ENCODE data around the gene TMEM41A.
"Not testable (repeated sequence)": the region's sequence is repeated elsewhere in the genome, so short reads cannot be mapped to it uniquely, and the experiment has no call there.

Gene TMEM41A

GRCh38 chr3:185473290-185473815 lies 25.5 kb downstream of the TMEM41A start:
- TF ChIP-seq CTCF (conservative IDR thresholded peaks at IDR 0.05; ENCODE audit: low read depth, low read length): no peak
- no peak overlapping the region for H3K4me3 ChIP-seq (ENCODE audit: low read depth, low read length)
- DNase-seq (ENCODE audit: low read depth): peak; percentile 41

- DNase-seq (ENCODE audit: low read depth): peak; percentile 29
- no peak overlapping the region for H3K4me3 ChIP-seq (ENCODE audit: low read depth, low read length)
- TF ChIP-seq CTCF (conservative IDR thresholded peaks at IDR 0.05; ENCODE audit: low read depth, low read length): no peak
Measured at GRCh38 chr3:185470323-185470722, 28.5 kb downstream of the TMEM41A start.

GRCh38 chr3:185469542-185469941 lies 29.3 kb downstream of the TMEM41A start:
- no peak overlapping the region for H3K4me3 ChIP-seq (ENCODE audit: low read depth, low read length)
- DNase-seq (ENCODE audit: low read depth): no peak
- TF ChIP-seq CTCF (conservative IDR thresholded peaks at IDR 0.05; ENCODE audit: low read depth, low read length): no peak

DNA sequence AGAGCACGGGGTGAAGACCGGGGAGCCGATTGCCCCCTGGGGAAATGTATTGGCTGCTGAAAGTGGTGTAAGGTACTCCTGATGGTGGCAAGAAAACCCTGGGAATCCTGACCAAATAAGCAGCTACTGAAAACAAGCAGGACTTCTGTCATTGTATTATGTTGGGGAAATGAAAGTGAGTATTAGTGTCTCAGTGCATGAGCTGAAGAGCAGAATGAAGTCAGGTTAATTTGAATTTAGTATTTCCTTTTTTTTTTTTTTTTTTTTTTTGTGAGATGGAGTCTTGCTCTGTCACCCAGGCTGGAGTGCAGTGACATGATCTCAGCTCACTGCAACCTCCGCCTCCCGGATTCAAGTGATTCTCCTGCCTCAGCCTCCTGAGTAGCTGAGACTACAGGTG lies 32.7 kb downstream of the TMEM41A start:
- H3K4me3 ChIP-seq (ENCODE audit: low read depth, low read length); DNase-seq (ENCODE audit: low read depth): not testable (repeated sequence)

DNA sequence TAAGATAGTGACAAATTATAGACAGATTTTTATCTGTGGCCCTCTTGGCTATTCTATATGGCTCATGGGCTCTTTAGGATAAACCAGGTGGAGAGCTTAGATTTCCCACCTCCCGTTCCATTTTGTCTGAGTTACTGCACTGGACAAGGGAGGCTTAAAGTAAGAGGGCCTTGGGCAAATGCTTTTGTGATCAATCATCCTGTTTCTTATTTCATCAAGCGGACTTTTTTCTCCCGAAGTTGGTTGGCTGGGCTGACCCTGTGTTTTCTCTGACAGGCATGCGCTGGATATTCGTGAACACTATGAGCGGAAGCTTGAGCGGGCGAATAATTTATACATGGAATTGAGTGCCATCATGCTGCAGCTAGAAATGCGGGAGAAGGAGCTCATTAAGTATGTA lies 33.4 kb downstream of the TMEM41A start:
- DNase-seq (ENCODE audit: low read depth): no peak
- TF ChIP-seq CTCF (conservative IDR thresholded peaks at IDR 0.05; ENCODE audit: low read depth, low read length): no peak
- no peak overlapping the region for H3K4me3 ChIP-seq (ENCODE audit: low read depth, low read length)

- peak; percentile 62 for DNase-seq (ENCODE audit: low read depth)
- no peak overlapping the region for H3K4me3 ChIP-seq (ENCODE audit: low read depth, low read length)
- peak; percentile 58 for TF ChIP-seq CTCF (conservative IDR thresholded peaks at IDR 0.05; ENCODE audit: low read depth, low read length)
Measured at GRCh38 chr3:185460719-185461350, 38.0 kb downstream of the TMEM41A start.

- H3K4me3 ChIP-seq (ENCODE audit: low read depth, low read length): no peak overlapping the region
- DNase-seq (ENCODE audit: low read depth): no peak
- TF ChIP-seq CTCF (conservative IDR thresholded peaks at IDR 0.05; ENCODE audit: low read depth, low read length): no peak
Measured at GRCh38 chr3:185460309-185460708, 38.5 kb downstream of the TMEM41A start.
